ENCODE data around the gene PLXNA1.

GRCh38 chr3:126937973-126938372, 44.9 kb upstream of the PLXNA1 start:
- TF ChIP-seq POLR2A (IDR thresholded peaks at IDR 0.05): no peak
- TF ChIP-seq, protein P1, sequence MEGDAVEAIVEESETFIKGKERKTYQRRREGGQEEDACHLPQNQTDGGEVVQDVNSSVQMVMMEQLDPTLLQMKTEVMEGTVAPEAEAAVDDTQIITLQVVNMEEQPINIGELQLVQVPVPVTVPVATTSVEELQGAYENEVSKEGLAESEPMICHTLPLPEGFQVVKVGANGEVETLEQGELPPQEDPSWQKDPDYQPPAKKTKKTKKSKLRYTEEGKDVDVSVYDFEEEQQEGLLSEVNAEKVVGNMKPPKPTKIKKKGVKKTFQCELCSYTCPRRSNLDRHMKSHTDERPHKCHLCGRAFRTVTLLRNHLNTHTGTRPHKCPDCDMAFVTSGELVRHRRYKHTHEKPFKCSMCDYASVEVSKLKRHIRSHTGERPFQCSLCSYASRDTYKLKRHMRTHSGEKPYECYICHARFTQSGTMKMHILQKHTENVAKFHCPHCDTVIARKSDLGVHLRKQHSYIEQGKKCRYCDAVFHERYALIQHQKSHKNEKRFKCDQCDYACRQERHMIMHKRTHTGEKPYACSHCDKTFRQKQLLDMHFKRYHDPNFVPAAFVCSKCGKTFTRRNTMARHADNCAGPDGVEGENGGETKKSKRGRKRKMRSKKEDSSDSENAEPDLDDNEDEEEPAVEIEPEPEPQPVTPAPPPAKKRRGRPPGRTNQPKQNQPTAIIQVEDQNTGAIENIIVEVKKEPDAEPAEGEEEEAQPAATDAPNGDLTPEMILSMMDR (IDR thresholded peaks at IDR 0.05): no peak

Measured in esophagus squamous epithelium (tissue), 4 donors.